ENCODE results near the gene FANK1. TPM values are rescaled to one million over a fixed set of nuclear protein-coding genes. Genes with fewer than 3 reads are reported as not detected.

The FANK1 gene
- total RNA-seq, 6 donors from 2014 or later = 2.1 to 42.9 (median 16.6) TPM

- H3K4me1 ChIP-seq = no peaks in the 10 kb centered on the region
- WGBS, 2 donors = 83 to 91% methylated on average over 3 of the region's 3 CpGs
- no peak for ATAC-seq (ENCODE audit: low FRiP score in 2 of 2)
Measured at GRCh38 chr10:125865120-125865519, 31.2 kb upstream of the FANK1 start.

GRCh38 chr10:125866421-125867029 lies 29.8 kb upstream of the FANK1 start:
- DNase-seq = no peak
- 93 to 95% methylated on average over 5 to 7 of the region's 7 CpGs for WGBS, 2 donors
- Histone ChIP-seq H3K27ac (no peak overlapping the region), H3K4me1 (no peaks in the 10 kb centered on the region), H3K36me3 (peaks cover 10 to 32% (median 15%) of the 10 kb centered on the region in 4 donors), H3K9me3 (no peaks in the 10 kb centered on the region), H3K4me3 (no peak overlapping the region), H3K27me3 (no peaks in the 10 kb centered on the region)
- peak in 1 of 2 donors; percentile 78 for ATAC-seq (ENCODE audit: low FRiP score in 2 of 2)
- TF ChIP-seq EP300 (IDR thresholded peaks at IDR 0.05) = no peak
- no peak for TF ChIP-seq POLR2A (IDR thresholded peaks at IDR 0.05)
- no peak for TF ChIP-seq POLR2AphosphoS5 (IDR thresholded peaks at IDR 0.05)
- TF ChIP-seq CTCF (IDR thresholded peaks at IDR 0.05) = no peak

More at GRCh38 chr10:125865120-125865519, 31.2 kb upstream of the FANK1 start:
- TF ChIP-seq POLR2A (IDR thresholded peaks at IDR 0.05) (no peak), EP300 (IDR thresholded peaks at IDR 0.05) (no peak), POLR2AphosphoS5 (IDR thresholded peaks at IDR 0.05) (no peak), CTCF (IDR thresholded peaks at IDR 0.05) (no peak)
- DNase-seq = no peak
- Histone ChIP-seq H3K27ac (no peak overlapping the region), H3K9me3 (no peaks in the 10 kb centered on the region), H3K4me3 (no peak overlapping the region), H3K36me3 (peaks cover 10 to 33% (median 15%) of the 10 kb centered on the region in 4 donors), H3K27me3 (no peaks in the 10 kb centered on the region)

- no peaks in the 10 kb centered on the region for H3K4me1 ChIP-seq
- no peak overlapping the region for H3K4me3 ChIP-seq
- H3K27ac ChIP-seq = no peak overlapping the region
- H3K9me3 ChIP-seq = no peaks in the 10 kb centered on the region
- no peaks in the 10 kb centered on the region for H3K27me3 ChIP-seq
- peaks cover 10 to 30% (median 15%) of the 10 kb centered on the region in 4 donors for H3K36me3 ChIP-seq
- 61 to 63% methylated on average over 7 of the region's 7 CpGs for WGBS, 2 donors
- DNase-seq (no peak), ATAC-seq (ENCODE audit: low FRiP score in 2 of 2) (peak in 1 of 2 donors; percentile 44)
- no peak for TF ChIP-seq EP300 (IDR thresholded peaks at IDR 0.05)
- TF ChIP-seq CTCF (IDR thresholded peaks at IDR 0.05) = peak; percentile 53 to 83 (median 78)
Measured at GRCh38 chr10:125868372-125868975, 27.9 kb upstream of the FANK1 start.

- DNase-seq (no peak), ATAC-seq (ENCODE audit: low FRiP score in 2 of 2) (no peak)
- H3K27me3 ChIP-seq = no peaks in the 10 kb centered on the region
- TF ChIP-seq EP300 (IDR thresholded peaks at IDR 0.05) (no peak), CTCF (IDR thresholded peaks at IDR 0.05) (no peak), POLR2AphosphoS5 (IDR thresholded peaks at IDR 0.05) (no peak), POLR2A (IDR thresholded peaks at IDR 0.05) (no peak)
- peaks cover 0 to 5% (median 2%) of the 10 kb centered on the region in 4 donors for H3K9me3 ChIP-seq
- no peak overlapping the region for H3K4me3 ChIP-seq
- WGBS, 2 donors = 73 to 82% methylated on average over 4 of the region's 4 CpGs
- no peak overlapping the region for H3K27ac ChIP-seq
- H3K36me3 ChIP-seq = peaks cover 3 to 11% (median 5%) of the 10 kb centered on the region in 4 donors
- no peaks in the 10 kb centered on the region for H3K4me1 ChIP-seq
Measured at GRCh38 chr10:125871338-125871737, 25.0 kb upstream of the FANK1 start.

Data from upper lobe of left lung (tissue), 6 donors.